GM12878 (cell line): Measurements from ENCODE around the gene SETBP1. TPM values are rescaled to one million over a fixed set of nuclear protein-coding genes. Genes with fewer than 3 reads are reported as not detected.

Experiments used
- ATAC-seq: fragments of 200-7000 bp; cut with Tn5 transposase; 3 replicates; pipeline ENCODE4 v1.9.1; 2020; ENCODE audit warnings: mild to moderate bottlenecking, moderate library complexity
- BruUV-seq: library from RNA; stranded (reverse); fragments of 400-500 nt; replicated peaks from 2 replicates; lab custom pipeline; 2021; lab: Mats Ljungman, UMichigan
- CTCF ChIA-PET: fragments of 300-600 bp; sonication (Branson Sonifier 250); formaldehyde crosslinking; extraction: SDS; loops from one replicate; lab custom pipeline; 2021; ENCODE audit warnings: inconsistent platforms; lab: Yijun Ruan, JAX
- POLR2A ChIA-PET: fragments of 350-600 bp; formaldehyde crosslinking; extraction: SDS; loops from one replicate; lab custom pipeline; 2021; ENCODE audit warnings: inconsistent platforms; lab: Charles Lee
- RAD21 ChIA-PET: fragments of 300-600 bp; sonication (Branson Sonifier 250); formaldehyde crosslinking; loops from one replicate; lab custom pipeline; 2023; ENCODE audit warnings: antibody characterized with exemption; ENCODE audit not compliant: unreplicated experiment; lab: Charles Lee
- SMC1A ChIA-PET: fragments of 300-600 bp; sonication (Branson Sonifier 250); formaldehyde crosslinking; loops from one replicate; lab custom pipeline; 2023; ENCODE audit not compliant: unreplicated experiment, uncharacterized antibody; lab: Charles Lee
- DNase-seq: peaks from one replicate; pipeline ENCODE4 v3.0.0-alpha.2; 2011; ENCODE audit warnings: low read depth, low spot score
- FAIRE-seq: peaks from 3 replicates; lab custom pipeline; 2011; peaks lifted over from hg19 to GRCh38; lab: Jason Lieb, UNC
- H2AFZ ChIP-seq: 2 replicates; pipeline ENCODE4 v1.6.0; 2011; ENCODE audit warnings: low read depth, low read length, control low read depth; ENCODE audit not compliant: control insufficient read depth
- H3K27ac ChIP-seq: 2 replicates; pipeline ENCODE4 v1.5.1; 2011; ENCODE audit warnings: control low read depth; ENCODE audit not compliant: control insufficient read depth, insufficient read depth
- H3K27me3 ChIP-seq, 2 experiments: replicated peaks in 1 of 2; 2 replicates each; pipeline versions ENCODE4 v1.6.0 to v1.6.1; 2011; ENCODE audit warnings: low read length in 1 of 2; ENCODE audit not compliant: control insufficient read depth in 2 of 2, insufficient read depth in 2 of 2
- H3K36me3 ChIP-seq, 2 experiments: 2 replicates each; pipeline ENCODE4 v1.5.1; 2011; ENCODE audit warnings: low read length in 1 of 2; ENCODE audit not compliant: control insufficient read depth in 2 of 2, insufficient read depth in 2 of 2
- H3K4me1 ChIP-seq: 2 replicates; pipeline ENCODE4 v1.6.1; 2011; ENCODE audit warnings: mild to moderate bottlenecking, low read length, moderate library complexity, mixed read lengths; ENCODE audit not compliant: control insufficient read depth, insufficient read depth
- H3K4me2 ChIP-seq: 2 replicates; pipeline ENCODE4 v1.6.0; 2011; ENCODE audit warnings: control low read depth; ENCODE audit not compliant: control insufficient read depth, insufficient read depth
- H3K4me3 ChIP-seq: fragments of 200-600 bp; sonication (generic); 2 replicates; pipeline ENCODE4 v1.5.1; 2016
- H3K79me2 ChIP-seq: 2 replicates; pipeline ENCODE4 v1.6.0; 2011; ENCODE audit warnings: low read length; ENCODE audit not compliant: control insufficient read depth, insufficient read depth
- H3K9ac ChIP-seq: 2 replicates; pipeline ENCODE4 v1.8.0; 2011; ENCODE audit warnings: low read length, control low read depth, mixed read lengths; ENCODE audit not compliant: control insufficient read depth, insufficient read depth
- H3K9me3 ChIP-seq: replicated peaks from 3 replicates; pipeline ENCODE4 v1.5.1; 2011; ENCODE audit warnings: mild to moderate bottlenecking, low read length; ENCODE audit not compliant: control insufficient read depth, insufficient read depth
- H4K20me1 ChIP-seq: 2 replicates; pipeline ENCODE4 v1.6.0; 2011; ENCODE audit not compliant: control insufficient read depth, insufficient read depth
- BCL11A ChIP-seq: IDR thresholded peaks from 2 replicates; pipeline ENCODE4 v1.6.1; 2011; ENCODE audit warnings: low read depth, low read length
- EP300 ChIP-seq, 2 experiments: fragments of 150-350 bp in 1 of 2; IDR thresholded peaks; 2 replicates each; pipeline ENCODE4 v1.6.1; 2011 to 2012; ENCODE audit warnings: low read depth in 2 of 2, low read length in 2 of 2, borderline replicate concordance in 1 of 2, improper control_type of control experiment in 1 of 2, inconsistent platforms in 1 of 2; ENCODE audit not compliant: control insufficient read depth in 1 of 2
- EZH2 ChIP-seq: IDR thresholded peaks from 2 replicates; pipeline ENCODE4 v1.6.1; 2012; ENCODE audit warnings: low read depth, mild to moderate bottlenecking, control low read depth, inconsistent platforms, low read length, borderline replicate concordance; ENCODE audit not compliant: control insufficient read depth
- JUNB ChIP-seq: IDR thresholded peaks from 2 replicates; pipeline ENCODE4 v1.6.1; 2016; ENCODE audit warnings: antibody characterized with exemption, mild to moderate bottlenecking
- KAT2A ChIP-seq: conservative IDR thresholded peaks from 2 replicates; pipeline ENCODE4 v1.6.1; 2011; ENCODE audit warnings: low read depth, low read length; ENCODE audit not compliant: control insufficient read depth
- MEF2B ChIP-seq: fragments of 450-650 bp; IDR thresholded peaks from 2 replicates; pipeline ENCODE4 v1.6.1; 2018; ENCODE audit warnings: mild to moderate bottlenecking, moderate library complexity; ENCODE audit not compliant: partially characterized antibody, poor library complexity, severe bottlenecking
- POLR2AphosphoS5 ChIP-seq: IDR thresholded peaks from 2 replicates; pipeline ENCODE4 v1.6.1; 2011; ENCODE audit warnings: mild to moderate bottlenecking, low read length, inconsistent platforms
- SMAD5 ChIP-seq: IDR thresholded peaks from 2 replicates; pipeline ENCODE4 v1.6.1; 2016; ENCODE audit warnings: antibody characterized with exemption, low read depth
- WGBS: methylation state at CpG from one replicate; pipeline ENCODE4 v1.1.6; 2016; ENCODE audit warnings: low lambda C conversion rate; ENCODE audit not compliant: insufficient replicate concordance, insufficient coverage; ENCODE audit errors: missing lambda C conversion rate; 5-methylcytosine and 5-hydroxymethylcytosine counted together
- in situ Hi-C: fragments of 300-500 bp; cut with MboI; formaldehyde crosslinking; loops from 9 replicates; pipeline ENCODE4 v1.14.3; 2018; ENCODE audit warnings: mixed read lengths
- intact Hi-C: fragments of 100-400 bp; cut with micrococcal nuclease; formaldehyde crosslinking; loops from one replicate; pipeline ENCODE4 v1.14.2; 2022; ENCODE audit not compliant: unreplicated experiment
- polyA plus RNA-seq, 11 experiments: library from polyadenylated mRNA; depleted of rRNA in 4 of 11; unstranded in 6 of 11; stranded (reverse) in 5 of 11; fragments of >200 nt; fragmentation: Nextera tagmentation in 4 of 11; fragmentation: Illumina TruSeq in 1 of 11; extraction: Ambion mirVana in 4 of 11; extraction: Trizol in 1 of 11; gene quantifications; 1 replicate in 1 of 11; 2 replicates in 10 of 11; pipeline versions ENCODE4 v1.2.1 to v1.2.3, GENCODE V29; 2011 to 2016; ENCODE audit warnings: inconsistent platforms in 2 of 11, missing spikeins in 2 of 11, low read depth in 1 of 11
- total RNA-seq, 4 experiments: library from RNA; depleted of rRNA in 3 of 4; stranded (reverse); fragments of >200 nt in 3 of 4; fragmentation: Illumina TruSeq in 1 of 4; extraction: Trizol in 1 of 4; gene quantifications; 2 replicates each; pipeline versions ENCODE4 v1.2.1 to v1.2.3, GENCODE V29; 2013 to 2021
- TF ChIP-seq, protein P1 (sequence below): IDR thresholded peaks from 2 replicates; pipeline ENCODE4 v1.6.1; 2011; ENCODE audit warnings: borderline replicate concordance, low read depth, mild to moderate bottlenecking, moderate library complexity, mixed read lengths, low read length; ENCODE audit not compliant: insufficient read depth; ENCODE audit errors: extremely low read length
- TF ChIP-seq, protein P2 (sequence below): fragments of 450-650 bp; IDR thresholded peaks from 2 replicates; pipeline ENCODE4 v1.6.1; 2017; ENCODE audit warnings: antibody characterized with exemption, mild to moderate bottlenecking, moderate library complexity
- TF ChIP-seq, protein P3 (sequence below): IDR thresholded peaks from 2 replicates; pipeline ENCODE4 v1.6.1; 2012; ENCODE audit warnings: low read length, inconsistent platforms
- TF ChIP-seq, protein P4 (sequence below): fragments of 450-650 bp; formaldehyde crosslinking; IDR thresholded peaks from 2 replicates; pipeline ENCODE4 v1.5.0; 2022; ENCODE audit warnings: mild to moderate bottlenecking, missing genetic modification characterization

The SETBP1 gene
- total and polyA plus RNA-seq, 10 of the 15 experiments (the other 5 are each of a cell fraction or from before 2014, with no cell fraction given) = 0.99 to 29.7 (median 8.3) TPM

DNA sequence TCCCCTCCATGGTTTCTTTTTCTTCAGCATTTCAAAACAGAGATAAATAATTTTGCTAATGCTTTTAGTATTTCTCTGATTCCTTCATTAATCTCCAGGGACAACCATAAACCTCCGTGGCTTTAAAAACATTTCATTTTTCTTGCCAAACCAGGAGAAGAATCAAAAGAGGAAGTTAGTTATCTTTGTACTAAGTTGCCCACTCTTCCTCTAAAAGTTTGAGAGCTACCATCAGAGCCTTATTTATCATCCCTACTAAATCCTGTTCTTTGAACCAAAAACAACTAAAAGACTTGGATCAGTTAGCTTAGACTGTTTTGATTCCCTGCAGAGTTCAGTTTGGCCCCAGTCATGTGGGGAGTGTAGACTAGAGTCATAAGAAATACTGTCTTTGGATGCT, 208.4 kb downstream of the SETBP1 start (continued):
- TF ChIP-seq, protein P1, sequence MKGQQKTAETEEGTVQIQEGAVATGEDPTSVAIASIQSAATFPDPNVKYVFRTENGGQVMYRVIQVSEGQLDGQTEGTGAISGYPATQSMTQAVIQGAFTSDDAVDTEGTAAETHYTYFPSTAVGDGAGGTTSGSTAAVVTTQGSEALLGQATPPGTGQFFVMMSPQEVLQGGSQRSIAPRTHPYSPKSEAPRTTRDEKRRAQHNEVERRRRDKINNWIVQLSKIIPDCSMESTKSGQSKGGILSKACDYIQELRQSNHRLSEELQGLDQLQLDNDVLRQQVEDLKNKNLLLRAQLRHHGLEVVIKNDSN = no peak
- TF ChIP-seq KAT2A (no peak), JUNB (no peak), MEF2B (no peak), EP300 (IDR thresholded peaks at IDR 0.05; ENCODE audit: borderline replicate concordance in 1 of 2, control insufficient read depth in 1 of 2, low read depth in 2 of 2, low read length in 2 of 2) (no peak)
- TF ChIP-seq, protein P2, sequence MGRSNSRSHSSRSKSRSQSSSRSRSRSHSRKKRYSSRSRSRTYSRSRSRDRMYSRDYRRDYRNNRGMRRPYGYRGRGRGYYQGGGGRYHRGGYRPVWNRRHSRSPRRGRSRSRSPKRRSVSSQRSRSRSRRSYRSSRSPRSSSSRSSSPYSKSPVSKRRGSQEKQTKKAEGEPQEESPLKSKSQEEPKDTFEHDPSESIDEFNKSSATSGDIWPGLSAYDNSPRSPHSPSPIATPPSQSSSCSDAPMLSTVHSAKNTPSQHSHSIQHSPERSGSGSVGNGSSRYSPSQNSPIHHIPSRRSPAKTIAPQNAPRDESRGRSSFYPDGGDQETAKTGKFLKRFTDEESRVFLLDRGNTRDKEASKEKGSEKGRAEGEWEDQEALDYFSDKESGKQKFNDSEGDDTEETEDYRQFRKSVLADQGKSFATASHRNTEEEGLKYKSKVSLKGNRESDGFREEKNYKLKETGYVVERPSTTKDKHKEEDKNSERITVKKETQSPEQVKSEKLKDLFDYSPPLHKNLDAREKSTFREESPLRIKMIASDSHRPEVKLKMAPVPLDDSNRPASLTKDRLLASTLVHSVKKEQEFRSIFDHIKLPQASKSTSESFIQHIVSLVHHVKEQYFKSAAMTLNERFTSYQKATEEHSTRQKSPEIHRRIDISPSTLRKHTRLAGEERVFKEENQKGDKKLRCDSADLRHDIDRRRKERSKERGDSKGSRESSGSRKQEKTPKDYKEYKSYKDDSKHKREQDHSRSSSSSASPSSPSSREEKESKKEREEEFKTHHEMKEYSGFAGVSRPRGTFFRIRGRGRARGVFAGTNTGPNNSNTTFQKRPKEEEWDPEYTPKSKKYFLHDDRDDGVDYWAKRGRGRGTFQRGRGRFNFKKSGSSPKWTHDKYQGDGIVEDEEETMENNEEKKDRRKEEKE = no peak

DNA sequence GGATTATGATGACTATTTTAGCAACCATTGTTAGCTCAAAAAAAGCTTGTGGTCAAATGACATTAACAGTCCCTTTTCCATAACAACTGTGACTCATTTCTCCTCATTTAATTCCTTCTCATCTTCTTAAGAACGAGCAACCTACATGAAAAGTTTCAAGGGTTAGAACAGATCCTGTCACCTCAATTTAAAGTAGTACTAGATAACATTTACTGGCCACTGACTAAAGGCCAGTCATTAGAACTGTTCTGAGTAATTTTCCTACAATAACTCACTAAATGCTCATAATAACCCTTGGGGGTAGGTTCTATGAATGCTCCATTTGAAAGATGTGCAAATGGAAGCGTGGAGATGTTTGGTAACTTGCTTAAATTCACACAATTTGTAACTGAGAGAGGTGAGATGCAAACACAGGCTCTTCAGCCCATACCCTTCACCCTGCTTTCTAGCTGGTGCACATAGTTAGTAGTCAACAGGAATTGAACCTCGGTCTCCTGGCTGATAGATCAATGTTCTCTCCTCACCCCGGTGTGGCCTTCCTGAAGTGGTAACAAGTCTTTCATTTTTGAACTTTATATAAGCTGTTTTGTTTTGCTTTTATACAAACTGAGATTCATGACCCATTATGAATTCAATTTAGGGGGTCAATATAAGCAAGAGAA, 212.5 kb downstream of the SETBP1 start:
- Histone ChIP-seq H3K9me3 (peaks cover 8% of the 10 kb centered on the region), H2AFZ (no peak overlapping the region), H3K4me3 (no peak overlapping the region), H3K27ac (no peak overlapping the region), H4K20me1 (no peaks in the 10 kb centered on the region), H3K4me1 (no peaks in the 10 kb centered on the region), H3K4me2 (no peak overlapping the region), H3K9ac (no peak overlapping the region), H3K27me3 (no peaks in the 10 kb centered on the region), H3K36me3 (no peaks in the 10 kb centered on the region), H3K79me2 (no peaks in the 10 kb centered on the region)
- no peak for FAIRE-seq
- RAD21 ChIA-PET = interaction anchor here (1.2 to 1.3 kb wide), 2 partner anchors 9 to 160 kb away, joined by 3 to 4 read pairs; no protein-coding TSS in a partner anchor
- no TSS peak for BruUV-seq
- no peak for ATAC-seq
- SMC1A ChIA-PET = interaction anchor here (0.7 to 4.0 kb wide), 16 partner anchors 10 to 319 kb away, joined by 3 to 25 read pairs (median 5); no protein-coding TSS in a partner anchor
- in situ Hi-C loops = no loop called here
- CTCF ChIA-PET = interaction anchor here (0.7 to 2.0 kb wide), 7 partner anchors 11 to 763 kb away, joined by 3 to 4 read pairs (median 4); no protein-coding TSS in a partner anchor
- 27% methylated on average over 4 of the region's 4 CpGs for WGBS
- intact Hi-C loops = no loop called here
- POLR2A ChIA-PET = interaction anchor here (0.6 to 1.1 kb wide), 4 partner anchors 15 to 75 kb away, joined by 3 to 6 read pairs (median 4); no protein-coding TSS in a partner anchor
- DNase-seq = no peak
- no peak for TF ChIP-seq BCL11A
- TF ChIP-seq POLR2AphosphoS5 = no peak
- TF ChIP-seq, protein P3, sequence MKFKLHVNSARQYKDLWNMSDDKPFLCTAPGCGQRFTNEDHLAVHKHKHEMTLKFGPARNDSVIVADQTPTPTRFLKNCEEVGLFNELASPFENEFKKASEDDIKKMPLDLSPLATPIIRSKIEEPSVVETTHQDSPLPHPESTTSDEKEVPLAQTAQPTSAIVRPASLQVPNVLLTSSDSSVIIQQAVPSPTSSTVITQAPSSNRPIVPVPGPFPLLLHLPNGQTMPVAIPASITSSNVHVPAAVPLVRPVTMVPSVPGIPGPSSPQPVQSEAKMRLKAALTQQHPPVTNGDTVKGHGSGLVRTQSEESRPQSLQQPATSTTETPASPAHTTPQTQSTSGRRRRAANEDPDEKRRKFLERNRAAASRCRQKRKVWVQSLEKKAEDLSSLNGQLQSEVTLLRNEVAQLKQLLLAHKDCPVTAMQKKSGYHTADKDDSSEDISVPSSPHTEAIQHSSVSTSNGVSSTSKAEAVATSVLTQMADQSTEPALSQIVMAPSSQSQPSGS = no peak
- no peak for TF ChIP-seq EZH2
- TF ChIP-seq, protein P4, sequence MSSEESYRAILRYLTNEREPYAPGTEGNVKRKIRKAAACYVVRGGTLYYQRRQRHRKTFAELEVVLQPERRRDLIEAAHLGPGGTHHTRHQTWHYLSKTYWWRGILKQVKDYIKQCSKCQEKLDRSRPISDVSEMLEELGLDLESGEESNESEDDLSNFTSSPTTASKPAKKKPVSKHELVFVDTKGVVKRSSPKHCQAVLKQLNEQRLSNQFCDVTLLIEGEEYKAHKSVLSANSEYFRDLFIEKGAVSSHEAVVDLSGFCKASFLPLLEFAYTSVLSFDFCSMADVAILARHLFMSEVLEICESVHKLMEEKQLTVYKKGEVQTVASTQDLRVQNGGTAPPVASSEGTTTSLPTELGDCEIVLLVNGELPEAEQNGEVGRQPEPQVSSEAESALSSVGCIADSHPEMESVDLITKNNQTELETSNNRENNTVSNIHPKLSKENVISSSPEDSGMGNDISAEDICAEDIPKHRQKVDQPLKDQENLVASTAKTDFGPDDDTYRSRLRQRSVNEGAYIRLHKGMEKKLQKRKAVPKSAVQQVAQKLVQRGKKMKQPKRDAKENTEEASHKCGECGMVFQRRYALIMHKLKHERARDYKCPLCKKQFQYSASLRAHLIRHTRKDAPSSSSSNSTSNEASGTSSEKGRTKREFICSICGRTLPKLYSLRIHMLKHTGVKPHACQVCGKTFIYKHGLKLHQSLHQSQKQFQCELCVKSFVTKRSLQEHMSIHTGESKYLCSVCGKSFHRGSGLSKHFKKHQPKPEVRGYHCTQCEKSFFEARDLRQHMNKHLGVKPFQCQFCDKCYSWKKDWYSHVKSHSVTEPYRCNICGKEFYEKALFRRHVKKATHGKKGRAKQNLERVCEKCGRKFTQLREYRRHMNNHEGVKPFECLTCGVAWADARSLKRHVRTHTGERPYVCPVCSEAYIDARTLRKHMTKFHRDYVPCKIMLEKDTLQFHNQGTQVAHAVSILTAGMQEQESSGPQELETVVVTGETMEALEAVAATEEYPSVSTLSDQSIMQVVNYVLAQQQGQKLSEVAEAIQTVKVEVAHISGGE (CRISPR knock-in tag) = no peak
- TF ChIP-seq SMAD5 = no peak
